ENCODE results near the gene LYPLA2. TPM values are rescaled to one million over a fixed set of nuclear protein-coding genes. Genes with fewer than 3 reads are reported as not detected.
"Not testable (repeated sequence)": the region's sequence is repeated elsewhere in the genome, so short reads cannot be mapped to it uniquely, and the experiment has no call there.

Gene LYPLA2
- total RNA-seq, 1 donor from 2014 or later, result 138 TPM

GRCh38 chr1:23777979-23778814, 12.7 kb upstream of the LYPLA2 start, which contains the start of gene PITHD1:
PITHD1 (plus strand) TSS chr1:23778418; CDS start chr1:23778516, 98 bp downstream.
- peaks cover 4% of the 10 kb centered on the region for H3K36me3 Mint-ChIP-seq (ENCODE audit: low read depth, unreplicated experiment)
- DNase-seq (ENCODE audit: low spot score), result peak; percentile 74
- H3K27ac Mint-ChIP-seq (ENCODE audit: unreplicated experiment), result peak within 1 kb of the TSS; percentile 91
- no peaks in the 10 kb centered on the region for H3K9me3 Mint-ChIP-seq (ENCODE audit: unreplicated experiment)
- TF ChIP-seq, protein P1, sequence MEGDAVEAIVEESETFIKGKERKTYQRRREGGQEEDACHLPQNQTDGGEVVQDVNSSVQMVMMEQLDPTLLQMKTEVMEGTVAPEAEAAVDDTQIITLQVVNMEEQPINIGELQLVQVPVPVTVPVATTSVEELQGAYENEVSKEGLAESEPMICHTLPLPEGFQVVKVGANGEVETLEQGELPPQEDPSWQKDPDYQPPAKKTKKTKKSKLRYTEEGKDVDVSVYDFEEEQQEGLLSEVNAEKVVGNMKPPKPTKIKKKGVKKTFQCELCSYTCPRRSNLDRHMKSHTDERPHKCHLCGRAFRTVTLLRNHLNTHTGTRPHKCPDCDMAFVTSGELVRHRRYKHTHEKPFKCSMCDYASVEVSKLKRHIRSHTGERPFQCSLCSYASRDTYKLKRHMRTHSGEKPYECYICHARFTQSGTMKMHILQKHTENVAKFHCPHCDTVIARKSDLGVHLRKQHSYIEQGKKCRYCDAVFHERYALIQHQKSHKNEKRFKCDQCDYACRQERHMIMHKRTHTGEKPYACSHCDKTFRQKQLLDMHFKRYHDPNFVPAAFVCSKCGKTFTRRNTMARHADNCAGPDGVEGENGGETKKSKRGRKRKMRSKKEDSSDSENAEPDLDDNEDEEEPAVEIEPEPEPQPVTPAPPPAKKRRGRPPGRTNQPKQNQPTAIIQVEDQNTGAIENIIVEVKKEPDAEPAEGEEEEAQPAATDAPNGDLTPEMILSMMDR (IDR thresholded peaks at IDR 0.05; ENCODE audit: unreplicated experiment), result no peak
- H3K4me1 Mint-ChIP-seq (ENCODE audit: unreplicated experiment), result peaks cover 11% of the 10 kb centered on the region
- peak within 1 kb of the TSS; percentile 96 for H3K4me3 Mint-ChIP-seq (ENCODE audit: unreplicated experiment)
- peaks cover 3% of the 10 kb centered on the region for H3K27me3 Mint-ChIP-seq (ENCODE audit: unreplicated experiment)

DNA sequence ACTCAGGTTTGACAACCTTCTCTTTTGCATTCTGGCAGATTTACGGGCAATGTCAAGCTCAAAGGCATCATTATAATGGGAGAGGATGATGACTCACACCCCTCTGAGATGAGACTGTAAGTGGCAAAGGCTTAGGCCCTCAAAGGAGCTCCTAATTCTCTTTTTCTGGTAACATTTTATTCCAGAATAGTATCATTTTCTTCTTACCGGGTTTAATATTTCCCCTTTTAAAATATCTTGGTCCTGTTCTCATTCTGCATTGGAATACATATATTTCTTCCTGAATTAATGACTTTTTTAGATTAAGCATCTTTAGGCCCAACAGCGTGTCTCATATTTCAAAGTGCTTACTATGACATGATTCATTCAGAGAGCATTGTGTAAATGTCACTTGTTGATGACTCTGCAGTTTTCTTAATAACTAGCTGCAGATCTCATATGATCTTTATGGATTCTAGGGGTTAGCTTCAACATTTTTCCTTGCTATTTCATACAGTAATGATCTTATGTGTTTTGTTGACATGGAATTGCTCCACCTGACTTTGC, 11.0 kb upstream of the LYPLA2 start:
- Mint-ChIP-seq H3K36me3 (ENCODE audit: low read depth, unreplicated experiment) (peaks cover 7% of the 10 kb centered on the region), H3K4me3 (ENCODE audit: unreplicated experiment) (peak overlapping the region; percentile 79), H3K27me3 (ENCODE audit: unreplicated experiment) (peaks cover 3% of the 10 kb centered on the region), H3K9me3 (ENCODE audit: unreplicated experiment) (no peaks in the 10 kb centered on the region), H3K4me1 (ENCODE audit: unreplicated experiment) (peaks cover 11% of the 10 kb centered on the region), H3K27ac (ENCODE audit: unreplicated experiment) (no peak overlapping the region)
- DNase-seq (ENCODE audit: low spot score), result no peak
- TF ChIP-seq, protein P1 (IDR thresholded peaks at IDR 0.05; ENCODE audit: unreplicated experiment), result no peak

GRCh38 chr1:23783141-23783540, 7.8 kb upstream of the LYPLA2 start:
- not testable (repeated sequence) for H3K27me3 Mint-ChIP-seq (ENCODE audit: unreplicated experiment); H3K27ac Mint-ChIP-seq (ENCODE audit: unreplicated experiment); H3K4me1 Mint-ChIP-seq (ENCODE audit: unreplicated experiment); H3K4me3 Mint-ChIP-seq (ENCODE audit: unreplicated experiment); DNase-seq (ENCODE audit: low spot score); H3K9me3 Mint-ChIP-seq (ENCODE audit: unreplicated experiment)
- peaks cover 26% of the 10 kb centered on the region for H3K36me3 Mint-ChIP-seq (ENCODE audit: low read depth, unreplicated experiment)

DNA sequence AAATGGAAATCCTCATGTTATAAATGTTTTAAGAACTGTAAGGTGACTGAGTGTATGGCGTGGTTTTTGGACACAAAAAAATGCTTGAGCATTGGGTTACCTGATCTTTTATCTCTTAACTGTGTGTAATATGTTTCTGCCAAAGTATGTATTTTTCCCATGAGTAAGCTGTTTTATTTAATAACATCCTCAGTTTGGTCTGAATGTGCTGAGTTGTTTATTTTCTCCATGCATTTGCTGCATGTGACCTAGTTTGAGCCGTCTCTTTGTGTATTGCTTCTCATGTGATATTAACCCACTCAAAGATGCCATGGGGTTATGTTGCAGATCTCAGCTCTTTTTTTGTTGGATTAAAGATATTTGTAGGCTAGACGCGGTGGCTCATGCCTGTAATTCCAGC, 6.1 kb upstream of the LYPLA2 start:
- TF ChIP-seq, protein P1 (IDR thresholded peaks at IDR 0.05; ENCODE audit: unreplicated experiment), result no peak
- peaks cover 27% of the 10 kb centered on the region for H3K36me3 Mint-ChIP-seq (ENCODE audit: low read depth, unreplicated experiment)

GRCh38 chr1:23787701-23788100, 3.2 kb upstream of the LYPLA2 start:
- DNase-seq (ENCODE audit: low spot score), result no peak
- no peak overlapping the region for H3K27ac Mint-ChIP-seq (ENCODE audit: unreplicated experiment)
- no peaks in the 10 kb centered on the region for H3K9me3 Mint-ChIP-seq (ENCODE audit: unreplicated experiment)
- peaks cover 24% of the 10 kb centered on the region for H3K36me3 Mint-ChIP-seq (ENCODE audit: low read depth, unreplicated experiment)
- peaks cover 7% of the 10 kb centered on the region for H3K27me3 Mint-ChIP-seq (ENCODE audit: unreplicated experiment)
- H3K4me3 Mint-ChIP-seq (ENCODE audit: unreplicated experiment), result no peak overlapping the region
- peaks cover 14% of the 10 kb centered on the region for H3K4me1 Mint-ChIP-seq (ENCODE audit: unreplicated experiment)
- TF ChIP-seq, protein P1 (IDR thresholded peaks at IDR 0.05; ENCODE audit: unreplicated experiment), result no peak

More for the DNA sequence above, 6.1 kb upstream of the LYPLA2 start:
- no peaks in the 10 kb centered on the region for H3K9me3 Mint-ChIP-seq (ENCODE audit: unreplicated experiment)
- no peaks in the 10 kb centered on the region for H3K27me3 Mint-ChIP-seq (ENCODE audit: unreplicated experiment)
- no peak overlapping the region for H3K4me3 Mint-ChIP-seq (ENCODE audit: unreplicated experiment)
- H3K4me1 Mint-ChIP-seq (ENCODE audit: unreplicated experiment), result no peaks in the 10 kb centered on the region
- no peak for DNase-seq (ENCODE audit: low spot score)
- no peak overlapping the region for H3K27ac Mint-ChIP-seq (ENCODE audit: unreplicated experiment)
